HG02885 (cell line): ENCODE results near the gene ZNF81.
"Not testable (repeated sequence)": the region's sequence is repeated elsewhere in the genome, so short reads cannot be mapped to it uniquely, and the experiment has no call there.

Source experiments
- ATAC-seq: cut with Tn5 transposase; IDR thresholded peaks from one replicate; pipeline ENCODE4 v1.9.1; 2021; ENCODE audit warnings: mild to moderate bottlenecking; ENCODE audit not compliant: unreplicated experiment, poor library complexity

Gene ZNF81

DNA sequence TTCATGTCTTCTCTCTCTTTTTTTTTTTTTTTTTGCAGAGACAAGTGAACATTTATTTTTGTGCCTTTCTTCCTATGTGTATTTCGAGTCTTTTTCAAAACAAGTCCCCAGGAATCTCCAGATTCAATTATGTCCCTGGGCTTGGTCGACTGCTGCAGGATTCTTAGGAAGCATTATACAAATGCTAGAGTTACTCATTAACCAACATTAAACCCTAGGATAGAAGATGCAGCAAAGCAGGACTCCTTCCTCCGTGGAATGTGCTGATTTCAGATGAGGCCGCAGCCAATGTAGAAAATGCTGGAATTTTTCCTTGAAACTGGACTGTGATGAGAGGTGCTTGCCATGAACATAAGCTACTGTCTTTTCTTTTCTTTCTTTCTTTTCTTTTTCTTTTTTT lies 3.4 kb downstream of the ZNF81 start:
- ATAC-seq = no peak

DNA sequence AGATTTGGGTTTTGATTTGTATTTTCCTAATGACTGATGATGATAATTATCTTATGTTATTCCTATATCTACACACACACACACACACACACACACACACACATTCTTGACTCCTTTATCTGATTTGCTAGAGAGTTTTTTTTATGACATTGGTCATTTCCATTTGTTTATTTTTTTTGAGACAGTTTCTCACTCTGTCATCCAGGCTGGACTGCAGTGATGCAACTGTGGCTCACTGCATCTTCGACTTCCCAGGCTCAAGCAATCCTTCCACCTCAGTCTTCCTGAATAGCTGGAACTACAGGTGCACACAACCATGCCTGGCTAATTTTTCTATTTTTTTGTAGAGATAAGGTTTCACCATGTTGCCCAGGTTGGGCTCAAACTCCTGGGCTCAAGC lies 6.7 kb downstream of the ZNF81 start:
- ATAC-seq = no peak

DNA sequence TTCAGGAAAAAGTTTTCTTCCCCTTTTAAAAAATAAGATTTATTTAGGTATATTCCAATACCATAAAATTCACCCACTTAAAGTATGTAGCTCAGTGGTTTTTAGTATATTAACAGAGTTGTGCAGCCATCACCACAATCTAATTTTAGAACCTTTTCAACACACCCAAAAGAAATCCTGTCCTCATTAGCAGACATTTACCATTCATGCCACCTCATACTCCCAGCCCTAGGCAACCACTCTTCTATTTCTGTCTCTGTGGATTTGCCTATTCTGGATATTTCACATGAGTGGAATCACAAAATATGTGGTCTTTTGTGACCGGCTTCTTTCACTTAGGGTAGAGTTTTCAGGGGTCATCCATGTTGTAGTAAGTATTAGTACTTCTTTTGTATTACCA lies 7.4 kb downstream of the ZNF81 start:
- no peak for ATAC-seq

DNA sequence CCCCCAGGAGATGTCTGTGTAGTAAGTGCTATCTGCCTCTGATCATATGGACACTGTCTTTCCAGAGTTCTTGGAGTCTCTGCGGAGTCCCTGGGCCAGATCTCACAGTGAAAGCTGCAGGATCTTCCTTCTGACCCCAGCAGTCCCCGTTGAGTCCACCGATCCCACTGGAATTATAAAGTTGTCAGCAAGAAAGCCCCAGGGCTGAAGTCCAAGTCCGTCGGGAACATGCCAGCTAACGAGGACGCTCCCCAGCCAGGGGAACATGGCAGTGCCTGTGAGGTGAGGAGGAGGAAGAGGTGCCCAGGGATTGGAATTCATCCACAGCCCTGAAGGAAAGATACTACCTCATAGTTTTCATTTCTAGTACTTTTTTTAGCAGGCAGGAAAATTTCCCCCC lies 9.3 kb downstream of the ZNF81 start:
- no peak for ATAC-seq

DNA sequence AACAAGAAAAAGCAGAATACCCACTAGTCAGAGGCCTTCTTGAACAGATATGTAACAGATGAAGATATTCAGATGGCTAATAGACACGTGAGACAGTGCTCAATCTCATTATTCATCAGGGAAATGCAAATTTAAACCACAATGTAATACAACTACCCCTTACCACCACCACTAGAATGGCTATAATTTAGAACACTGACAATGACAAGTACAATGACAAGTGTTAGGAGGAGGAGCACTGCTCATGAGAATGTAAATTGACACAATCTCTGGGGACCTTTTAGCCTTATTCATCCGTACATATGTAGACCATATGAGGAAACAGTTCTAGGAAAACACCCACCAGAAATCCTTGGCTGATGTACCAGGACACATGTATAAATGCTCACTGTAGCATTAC lies 13.1 kb downstream of the ZNF81 start:
- no peak for ATAC-seq

DNA sequence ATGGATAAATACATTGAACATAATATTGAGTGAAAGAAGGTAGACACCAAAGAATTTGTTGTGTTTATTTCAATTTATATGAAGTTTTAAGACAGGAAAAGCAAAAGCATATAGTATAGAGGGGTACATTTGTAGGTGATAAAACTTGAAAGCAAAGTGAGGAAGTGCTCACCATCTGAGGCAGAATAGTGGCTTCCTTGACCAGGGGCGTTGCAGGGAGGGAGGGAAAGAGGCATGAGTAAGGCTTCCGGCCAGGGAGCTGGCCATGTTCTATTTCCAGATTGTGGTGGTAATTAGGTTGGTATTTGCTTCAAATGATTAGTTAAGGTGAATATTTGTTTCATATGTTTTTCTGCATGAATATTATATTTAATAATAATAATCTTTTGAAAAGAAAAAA lies 13.7 kb downstream of the ZNF81 start:
- ATAC-seq = not testable (repeated sequence)

DNA sequence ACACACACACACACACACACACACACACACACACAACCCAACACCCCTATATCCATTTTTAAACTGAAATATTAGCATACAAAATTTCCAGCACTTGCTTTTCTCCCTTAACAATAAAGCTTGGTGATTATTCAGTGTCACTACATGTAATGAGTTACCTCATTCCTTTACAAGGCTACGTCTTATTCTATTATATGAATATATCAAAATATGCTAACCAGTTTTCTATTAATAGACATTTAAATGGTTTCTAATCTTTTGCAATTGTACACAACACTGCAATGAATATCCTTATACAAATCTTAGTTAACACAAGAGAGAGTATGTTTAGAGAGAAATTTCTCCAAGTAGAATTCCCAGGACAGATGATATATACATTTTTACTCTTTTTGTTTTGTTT lies 14.2 kb downstream of the ZNF81 start:
- ATAC-seq = no peak

DNA sequence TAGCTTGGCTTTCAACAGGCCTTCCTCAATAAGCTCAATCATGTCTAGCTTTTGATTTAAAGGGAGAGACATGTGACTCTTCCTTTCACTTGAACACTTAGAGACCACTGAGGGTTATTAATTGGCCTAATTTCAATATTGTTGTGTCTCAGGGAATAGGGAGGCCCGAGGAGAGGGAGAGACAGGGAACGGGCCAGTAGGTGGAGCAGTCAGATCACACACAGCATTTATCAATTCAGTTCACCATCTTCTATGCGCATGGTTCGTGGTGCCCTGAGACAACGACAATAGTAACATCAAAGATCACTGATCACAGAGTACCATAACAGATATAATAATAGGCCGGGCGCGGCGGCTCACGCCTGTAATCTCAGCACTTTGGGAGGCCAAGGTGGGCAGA lies 17.8 kb downstream of the ZNF81 start:
- no peak for ATAC-seq

DNA sequence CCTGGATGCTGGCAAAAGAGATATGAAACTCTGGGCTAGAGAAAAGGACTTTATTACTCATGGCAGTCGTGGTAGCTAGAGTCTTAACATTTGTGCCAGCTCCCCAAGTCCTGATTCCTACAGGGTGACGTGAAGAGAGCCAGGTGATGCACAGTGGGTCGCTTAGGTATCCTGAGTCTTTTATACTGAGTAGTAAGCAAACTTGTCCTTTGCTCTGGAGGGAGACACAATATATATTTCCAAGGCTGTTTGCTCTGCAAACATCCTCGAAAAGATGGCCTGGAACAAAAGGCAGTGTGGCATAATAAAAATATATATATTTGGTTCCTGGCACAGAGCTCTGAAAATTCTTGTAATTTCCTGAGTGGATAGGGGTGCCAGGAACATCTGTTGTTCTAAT lies 23.0 kb downstream of the ZNF81 start:
- ATAC-seq = no peak

DNA sequence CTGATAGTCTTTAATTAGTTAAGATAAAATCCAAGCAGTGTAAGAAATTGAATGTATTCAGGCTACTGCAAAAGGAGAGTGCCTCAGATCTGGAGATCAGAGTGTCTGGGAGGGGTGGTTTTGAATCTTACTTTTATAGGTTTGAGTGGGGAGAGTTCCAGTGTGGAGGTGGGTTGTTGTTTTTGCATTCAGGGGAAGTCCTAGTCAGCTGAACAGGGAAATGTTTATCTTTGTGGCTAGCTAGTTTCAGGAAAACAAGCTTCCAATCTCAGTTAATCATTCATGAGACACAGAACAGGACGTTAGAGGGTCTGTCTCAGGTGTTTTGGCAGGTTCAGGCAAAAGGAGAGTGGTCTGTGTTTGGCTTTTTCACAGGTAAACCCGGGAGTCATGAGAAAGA lies 26.0 kb downstream of the ZNF81 start:
- no peak for ATAC-seq

DNA sequence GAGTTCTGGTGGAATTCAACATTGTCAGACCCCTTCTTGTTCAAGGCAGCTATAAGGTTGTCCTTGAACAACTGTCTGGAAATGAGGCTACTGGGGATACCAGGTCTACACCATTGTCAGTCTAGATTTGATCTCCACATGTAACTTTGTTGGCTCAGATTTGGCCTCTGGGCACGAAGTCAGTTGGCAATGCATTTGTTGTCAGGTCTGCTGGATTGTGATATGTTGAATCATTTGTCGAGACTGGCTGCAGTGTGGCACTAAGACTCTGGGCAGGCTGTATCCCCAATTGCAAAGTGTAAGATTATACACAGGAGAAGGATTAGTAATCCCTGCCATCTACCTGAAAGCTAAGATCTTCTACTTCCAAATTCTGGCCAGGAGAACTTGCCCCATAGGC lies 26.5 kb downstream of the ZNF81 start:
- no peak for ATAC-seq

DNA sequence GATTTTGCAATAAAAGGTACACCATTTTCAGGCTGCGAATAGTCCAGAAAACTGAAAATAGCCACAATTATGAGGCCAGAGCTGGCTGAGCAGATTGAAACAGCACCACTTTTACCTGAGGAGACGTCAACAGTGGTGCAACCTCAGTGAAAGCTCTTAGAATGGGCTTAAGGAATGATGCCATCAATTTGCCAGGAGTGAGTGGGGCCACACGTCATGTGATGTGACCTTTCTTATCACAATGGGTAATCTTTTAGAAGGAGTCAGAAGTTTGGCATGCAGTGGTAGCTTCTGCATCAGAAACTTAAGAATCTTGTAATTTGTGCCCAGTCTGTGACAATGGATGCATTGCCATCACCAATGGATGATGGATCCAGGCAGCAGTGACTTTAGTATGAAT lies 27.6 kb downstream of the ZNF81 start:
- ATAC-seq = no peak

DNA sequence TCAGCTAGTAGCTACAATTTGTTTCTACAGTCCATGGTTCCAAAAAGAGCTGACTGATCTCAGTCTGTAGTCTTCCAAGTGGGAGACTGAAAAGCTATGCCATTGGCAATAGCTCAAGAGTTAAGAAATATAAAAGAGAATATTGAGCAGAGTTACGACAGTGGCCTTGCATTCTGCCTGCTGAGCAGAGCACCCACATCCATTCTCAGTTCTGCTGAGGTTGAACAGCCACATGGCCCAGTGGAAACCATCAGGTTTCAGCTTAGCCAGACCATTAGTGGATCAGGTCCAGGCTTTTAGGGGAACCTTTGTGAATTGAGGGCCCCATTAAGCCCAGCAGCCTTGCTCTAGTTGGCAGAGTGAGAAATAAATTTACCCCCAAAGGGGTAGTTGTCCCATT lies 28.1 kb downstream of the ZNF81 start:
- no peak for ATAC-seq

DNA sequence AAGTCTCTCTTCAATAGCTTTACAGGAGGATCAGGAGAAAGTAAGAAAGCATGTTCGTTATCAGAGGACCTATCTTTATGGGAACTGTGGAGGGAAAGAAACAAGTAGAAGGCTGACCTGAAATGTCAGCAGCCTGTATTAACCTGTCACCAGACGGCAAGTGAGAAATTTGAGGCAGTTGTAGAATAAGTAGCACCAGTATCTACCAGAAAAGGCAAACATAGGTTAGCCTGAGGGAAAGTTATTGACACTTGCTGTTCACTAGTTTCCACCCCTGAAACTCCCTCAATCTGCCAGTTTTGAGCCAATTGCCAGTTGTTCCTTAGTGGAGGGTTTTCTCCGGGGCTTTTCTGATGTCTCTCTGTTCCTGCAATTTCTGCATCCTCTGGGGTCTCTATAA lies 36.4 kb downstream of the ZNF81 start:
- no peak for ATAC-seq

DNA sequence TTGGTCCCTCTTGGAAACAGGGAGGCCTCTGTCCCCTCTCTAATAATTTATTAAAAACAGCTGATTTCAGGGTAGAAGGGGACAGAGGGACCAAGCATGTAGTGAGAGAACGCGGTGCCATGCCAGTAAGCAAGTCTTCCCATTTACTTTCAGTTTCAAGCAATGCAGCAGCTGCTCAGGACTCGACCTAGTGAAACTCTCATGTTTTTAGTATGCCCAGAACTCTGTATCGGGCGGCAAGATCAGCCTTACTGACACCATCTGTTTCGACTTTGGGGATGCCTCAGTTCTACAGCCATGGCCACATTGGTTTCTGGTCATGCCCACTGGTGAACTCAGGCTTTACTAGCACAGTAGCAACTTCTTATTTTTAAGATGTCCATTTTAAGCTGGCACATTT lies 40.6 kb downstream of the ZNF81 start:
- no peak for ATAC-seq

DNA sequence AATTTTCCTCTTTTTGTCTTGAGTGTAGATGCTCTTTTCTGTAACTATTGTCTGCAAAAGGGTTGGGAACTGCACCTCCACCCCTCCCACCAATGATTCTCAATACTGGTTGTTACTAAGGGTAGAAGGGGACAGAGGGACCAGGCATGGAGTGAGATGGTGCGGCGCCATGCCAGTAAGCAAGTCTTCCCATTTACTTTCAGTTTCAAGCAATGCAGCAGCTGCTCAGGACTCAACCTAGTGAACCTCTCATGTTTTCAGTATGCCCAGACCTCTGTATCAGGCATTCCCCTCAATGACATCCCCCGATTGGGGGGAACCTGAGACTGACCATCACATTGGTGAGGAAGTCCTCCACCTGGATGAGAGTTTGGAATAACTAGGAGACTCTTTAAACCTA lies 41.5 kb downstream of the ZNF81 start:
- no peak for ATAC-seq

DNA sequence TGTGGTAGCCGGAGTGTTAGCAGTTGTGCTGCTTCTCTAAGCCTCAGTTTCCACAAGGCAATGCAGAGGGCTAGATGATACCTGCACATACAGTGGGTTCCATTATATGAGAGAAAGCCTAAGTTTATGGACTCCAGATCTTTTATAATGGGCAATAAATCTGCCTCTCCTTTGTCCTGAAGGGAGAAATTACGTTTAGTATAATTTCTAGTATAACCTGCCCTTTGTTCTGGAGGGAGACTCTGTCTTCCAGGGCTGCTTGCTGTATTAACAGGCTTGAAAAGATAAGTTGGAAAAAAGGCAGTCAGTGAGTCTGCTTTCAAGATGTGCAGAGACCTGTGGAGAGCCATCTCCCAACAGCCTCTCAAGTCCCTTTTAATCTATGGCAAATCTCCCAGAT lies 42.8 kb downstream of the ZNF81 start:
- ATAC-seq = no peak

DNA sequence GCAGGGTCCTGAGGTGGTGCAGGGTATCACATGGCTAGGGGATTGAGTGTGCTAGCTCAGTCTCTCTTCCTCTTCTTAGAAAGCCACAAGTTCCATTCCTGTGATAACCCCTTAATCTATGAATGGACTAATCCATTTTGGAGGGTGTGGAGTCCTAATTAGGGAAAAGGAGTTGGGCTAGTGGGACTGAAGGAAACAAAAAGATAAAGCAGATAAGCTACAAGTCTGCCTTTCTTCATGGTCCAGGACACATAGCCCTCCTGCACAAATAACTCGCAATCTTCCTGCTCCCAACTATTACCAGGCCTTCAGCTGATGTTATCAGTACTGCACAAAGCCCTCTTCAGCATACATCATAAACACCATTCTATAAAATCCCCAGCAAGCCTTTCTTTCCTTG lies 44.2 kb downstream of the ZNF81 start:
- no peak for ATAC-seq

DNA sequence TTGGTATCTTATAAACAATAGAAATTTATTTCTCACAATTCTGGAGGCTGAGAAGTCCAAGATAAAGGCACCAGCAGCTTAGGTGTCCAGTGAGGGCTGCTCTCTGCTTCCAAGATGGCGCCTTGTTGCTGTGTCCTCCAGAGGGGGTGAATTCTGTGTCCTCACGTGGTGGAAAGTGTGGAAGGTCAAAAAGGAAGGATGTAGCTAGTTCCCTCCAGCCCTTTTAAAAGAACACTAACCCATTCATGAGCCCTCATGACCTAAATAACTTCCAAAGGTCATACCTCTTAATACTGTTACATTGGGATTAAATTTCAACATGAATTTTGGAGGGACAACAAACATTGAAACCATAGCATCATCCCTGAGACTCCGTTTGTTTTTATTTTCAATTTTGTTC lies 48.8 kb downstream of the ZNF81 start:
- ATAC-seq = no peak

DNA sequence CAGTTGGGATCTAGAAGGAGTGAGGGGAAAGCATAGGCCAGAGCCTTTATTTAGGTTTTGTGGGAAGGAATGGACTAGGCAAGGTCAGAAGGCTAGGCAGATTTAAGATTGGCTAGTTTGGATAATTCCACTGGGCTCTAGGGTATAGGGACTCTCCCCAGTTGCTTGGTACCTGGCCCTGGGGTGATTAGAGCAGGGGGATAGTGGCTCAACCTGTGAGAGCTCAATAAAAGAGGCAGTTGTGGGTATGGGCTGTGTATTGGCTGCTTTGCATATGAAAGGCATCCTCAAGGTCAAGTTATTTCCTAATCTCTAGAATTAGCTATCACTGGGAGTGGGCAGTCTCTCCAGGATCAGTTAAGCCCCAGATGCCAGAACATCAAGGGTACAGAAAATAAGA lies 61.3 kb downstream of the ZNF81 start:
- ATAC-seq = no peak

DNA sequence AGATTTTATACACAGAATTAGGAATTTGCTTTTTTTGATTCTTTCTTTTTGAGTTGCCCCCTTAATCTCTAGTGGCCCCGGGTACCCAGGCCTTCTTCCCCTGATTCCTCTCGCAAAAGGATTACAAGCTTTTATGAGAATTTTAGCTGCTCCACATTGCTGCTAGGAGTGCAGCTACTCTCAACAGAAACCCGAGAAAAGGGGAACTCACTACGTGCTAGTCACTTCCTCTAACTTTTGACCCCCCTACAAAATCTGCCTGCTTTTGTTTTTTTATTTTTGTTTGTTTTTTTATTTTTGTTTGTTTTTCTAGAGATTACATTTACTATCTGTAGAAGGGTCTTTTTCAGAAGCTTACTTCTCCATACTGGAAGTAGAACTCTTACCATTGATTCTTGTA lies 64.1 kb downstream of the ZNF81 start:
- ATAC-seq = no peak

DNA sequence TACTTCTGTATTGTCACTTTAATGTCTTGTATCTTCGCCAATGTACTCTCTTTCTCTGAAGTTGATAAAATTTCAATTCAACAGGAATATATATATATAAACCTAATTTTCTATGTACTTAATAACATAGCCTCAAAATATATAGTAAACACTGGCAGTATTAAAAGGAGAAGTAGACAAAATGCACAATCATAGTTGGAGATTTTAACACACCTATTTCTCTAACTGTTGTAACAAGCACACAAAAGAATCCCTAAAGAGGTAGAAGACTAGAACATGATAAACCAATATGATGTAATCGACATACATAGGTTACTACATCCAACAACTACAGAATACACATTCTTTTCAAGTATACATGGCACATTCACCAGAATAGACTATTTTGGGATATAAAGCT lies 65.5 kb downstream of the ZNF81 start:
- ATAC-seq = no peak

DNA sequence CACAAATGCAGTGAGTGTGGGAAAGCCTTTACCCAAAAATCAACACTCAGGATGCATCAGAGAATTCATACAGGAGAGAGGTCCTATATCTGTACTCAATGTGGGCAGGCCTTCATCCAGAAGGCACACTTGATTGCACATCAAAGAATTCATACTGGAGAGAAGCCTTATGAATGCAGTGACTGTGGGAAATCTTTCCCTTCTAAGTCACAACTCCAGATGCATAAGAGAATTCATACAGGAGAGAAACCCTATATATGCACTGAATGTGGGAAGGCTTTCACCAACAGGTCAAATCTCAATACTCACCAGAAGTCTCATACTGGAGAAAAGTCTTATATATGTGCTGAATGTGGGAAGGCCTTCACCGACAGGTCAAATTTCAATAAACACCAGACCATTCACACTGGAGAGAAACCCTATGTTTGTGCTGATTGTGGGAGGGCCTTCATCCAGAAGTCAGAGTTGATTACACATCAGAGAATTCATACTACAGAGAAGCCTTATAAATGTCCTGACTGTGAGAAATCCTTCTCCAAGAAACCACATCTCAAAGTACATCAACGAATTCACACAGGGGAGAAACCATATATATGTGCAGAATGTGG lies 79.3 kb downstream of the ZNF81 start:
- no peak for ATAC-seq
